Liver (tissue), 9 donors: ENCODE measurements around the gene KCTD16. TPM values are rescaled to one million over a fixed set of nuclear protein-coding genes. Genes with fewer than 3 reads are reported as not detected.

ENCODE experiments used
- DNase-seq: peaks from one replicate; pipeline ENCODE4 v3.0.0-alpha.2; 2017; ENCODE audit warnings: low spot score
- H3K27ac ChIP-seq, 2 donors: one replicate each; pipeline ENCODE4 v1.7.0; 2013; ENCODE audit warnings: inconsistent platforms in 2 of 2, low read length in 2 of 2, control low read depth in 1 of 2, low read depth in 1 of 2, mild to moderate bottlenecking in 1 of 2
- H3K27me3 ChIP-seq, 4 donors: one replicate each; pipeline versions ENCODE4 v1.6.1 to v1.7.0; 2013; ENCODE audit warnings: low read length in 3 of 4, inconsistent platforms in 1 of 4, mild to moderate bottlenecking in 1 of 4, moderate library complexity in 1 of 4; ENCODE audit not compliant: control insufficient read depth in 4 of 4, insufficient read depth in 4 of 4
- H3K36me3 ChIP-seq, 4 donors: one replicate each; pipeline versions ENCODE4 v1.6.1 to v1.7.0; 2013; ENCODE audit warnings: low read length in 3 of 4, mild to moderate bottlenecking in 3 of 4, low read depth in 1 of 4, moderate library complexity in 1 of 4; ENCODE audit not compliant: control insufficient read depth in 4 of 4, insufficient read depth in 3 of 4
- H3K4me1 ChIP-seq, 4 donors: one replicate each; pipeline versions ENCODE4 v1.6.1 to v1.7.0; 2013; ENCODE audit warnings: low read length in 3 of 4, mild to moderate bottlenecking in 3 of 4, moderate library complexity in 1 of 4; ENCODE audit not compliant: control insufficient read depth in 4 of 4, insufficient read depth in 4 of 4
- H3K4me3 ChIP-seq, 3 donors: one replicate each; pipeline versions ENCODE4 v1.6.1 to v1.7.0; 2013; ENCODE audit warnings: low read length in 3 of 3, control low read depth in 1 of 3, low read depth in 1 of 3, mild to moderate bottlenecking in 1 of 3
- H3K9ac ChIP-seq, 2 donors: one replicate each; pipeline ENCODE4 v1.7.0; 2013; ENCODE audit warnings: low read length in 2 of 2, mild to moderate bottlenecking in 2 of 2, moderate library complexity in 2 of 2, control low read depth in 1 of 2, low read depth in 1 of 2
- H3K9me3 ChIP-seq, 4 donors: one replicate each; pipeline versions ENCODE4 v1.6.1 to v1.7.0; 2013; ENCODE audit warnings: low read length in 3 of 4; ENCODE audit not compliant: control insufficient read depth in 4 of 4
- EGR1 ChIP-seq, 2 donors: IDR thresholded peaks; 2 replicates each; pipeline ENCODE4 v1.6.1; 2016 to 2018; ENCODE audit warnings: antibody characterized with exemption in 2 of 2, low read depth in 2 of 2
- FOXA1 ChIP-seq: IDR thresholded peaks from 2 replicates; pipeline ENCODE4 v1.6.1; 2016; ENCODE audit warnings: antibody characterized with exemption
- FOXA2 ChIP-seq: IDR thresholded peaks from 2 replicates; pipeline ENCODE4 v1.6.1; 2016; ENCODE audit warnings: antibody characterized with exemption
- HNF4A ChIP-seq, 2 donors: conservative IDR thresholded peaks; 2 replicates each; pipeline ENCODE4 v1.6.1; 2016; ENCODE audit warnings: antibody characterized with exemption in 2 of 2, mild to moderate bottlenecking in 2 of 2
- HNF4G ChIP-seq: IDR thresholded peaks from 2 replicates; pipeline ENCODE4 v1.6.1; 2016; ENCODE audit warnings: antibody characterized with exemption
- JUND ChIP-seq, 2 donors: IDR thresholded peaks; 2 replicates each; pipeline ENCODE4 v1.6.1; 2016; ENCODE audit warnings: antibody characterized with exemption in 2 of 2
- NR2F2 ChIP-seq: IDR thresholded peaks from 2 replicates; pipeline ENCODE4 v1.6.1; 2016; ENCODE audit warnings: antibody characterized with exemption
- RAD21 ChIP-seq, 2 donors: IDR thresholded peaks; 2 replicates each; pipeline ENCODE4 v1.6.1; 2016; ENCODE audit warnings: antibody characterized with exemption in 2 of 2, mild to moderate bottlenecking in 2 of 2
- RXRA ChIP-seq, 2 donors: IDR thresholded peaks; 2 replicates each; pipeline ENCODE4 v1.6.1; 2017 to 2018; ENCODE audit warnings: antibody characterized with exemption in 2 of 2, mild to moderate bottlenecking in 1 of 2
- SP1 ChIP-seq: IDR thresholded peaks from 2 replicates; pipeline ENCODE4 v1.6.1; 2018; ENCODE audit warnings: antibody characterized with exemption, mild to moderate bottlenecking
- YY1 ChIP-seq: IDR thresholded peaks from 2 replicates; pipeline ENCODE4 v1.6.1; 2016; ENCODE audit warnings: antibody characterized with exemption, mild to moderate bottlenecking
- WGBS: extraction: QIAGEN DNeasy Blood & Tissue Kit; methylation state at CpG from one replicate; pipeline ENCODE4 v1.1.7; 2013; 5-methylcytosine and 5-hydroxymethylcytosine counted together
- polyA plus RNA-seq, 2 donors: library from polyadenylated mRNA; stranded (reverse) in 1 of 2; unstranded in 1 of 2; fragments of 200-250 nt in 1 of 2; fragments of >200 nt in 1 of 2; fragmentation: Nextera tagmentation in 1 of 2; extraction: Ambion mirVana in 1 of 2; gene quantifications; one replicate each; pipeline versions ENCODE4 v1.2.1 to v1.2.3, GENCODE V29; 2013 to 2015
- total RNA-seq, 2 donors: library from RNA; depleted of rRNA; stranded (reverse); fragments of >200 nt; gene quantifications; one replicate each; pipeline ENCODE4 v1.2.3, GENCODE V29; 2014
- TF ChIP-seq, protein P1 (sequence below): fragments of 150-350 bp; IDR thresholded peaks from 2 replicates; pipeline ENCODE4 v1.5.1; 2017; ENCODE audit warnings: improper control_type of control experiment, low read depth, low read length; ENCODE audit not compliant: missing input control
- TF ChIP-seq, protein P2 (sequence below): IDR thresholded peaks from 2 replicates; pipeline ENCODE4 v1.6.1; 2016; ENCODE audit warnings: antibody characterized with exemption
- TF ChIP-seq, protein P3 (sequence below): IDR thresholded peaks from 2 replicates; pipeline ENCODE4 v1.6.1; 2016; ENCODE audit warnings: antibody characterized with exemption
- TF ChIP-seq, protein P4 (sequence below): IDR thresholded peaks from 2 replicates; pipeline ENCODE4 v1.6.1; 2016; ENCODE audit warnings: antibody characterized with exemption, mild to moderate bottlenecking
- TF ChIP-seq, protein P5 (sequence below): IDR thresholded peaks from 2 replicates; pipeline ENCODE4 v1.6.1; 2016; ENCODE audit warnings: antibody characterized with exemption
- donor health status: healthy.
- donor health status: healthy.
- donor health status: healthy.
- donor health status: healthy.
- donor health status: healthy.

The KCTD16 gene
- total and polyA plus RNA-seq, 4 donors = under 0.01 to 0.05 (median 0.01) TPM; not detected in 1

DNA sequence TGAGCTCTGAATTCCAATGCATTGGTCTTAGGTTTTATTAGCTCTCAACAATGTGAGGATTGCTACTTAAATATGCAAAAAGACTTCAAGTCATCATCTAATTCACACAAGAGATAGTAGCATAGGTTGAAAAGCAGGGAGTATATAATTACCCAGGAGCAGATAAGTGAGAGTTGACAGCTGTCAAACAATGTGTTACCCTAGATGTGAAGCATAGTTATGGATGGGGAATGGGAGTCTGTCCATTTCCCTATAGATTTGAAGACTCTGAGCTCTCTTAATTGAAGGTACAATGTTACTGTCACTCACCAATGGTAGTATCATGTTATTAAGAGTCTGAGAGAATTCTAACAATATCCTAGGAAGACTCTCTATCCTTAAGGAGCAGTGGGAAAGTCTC, 160.7 kb downstream of the KCTD16 start:
- Histone ChIP-seq H3K9me3 (no peaks in the 10 kb centered on the region), H3K36me3 (no peaks in the 10 kb centered on the region), H3K9ac (no peak overlapping the region), H3K4me1 (no peaks in the 10 kb centered on the region), H3K27me3 (no peaks in the 10 kb centered on the region), H3K27ac (no peak overlapping the region), H3K4me3 (no peak overlapping the region)
- TF ChIP-seq FOXA1 (no peak), NR2F2 (no peak), HNF4G (no peak), YY1 (no peak), FOXA2 (no peak), SP1 (no peak), JUND (IDR thresholded peaks at IDR 0.05) (no peak), EGR1 (IDR thresholded peaks at IDR 0.05; ENCODE audit: low read depth in 2 of 2) (no peak), RXRA (IDR thresholded peaks at IDR 0.05) (no peak), RAD21 (IDR thresholded peaks at IDR 0.05) (no peak), HNF4A (conservative IDR thresholded peaks at IDR 0.05) (no peak)
- TF ChIP-seq, protein P1, sequence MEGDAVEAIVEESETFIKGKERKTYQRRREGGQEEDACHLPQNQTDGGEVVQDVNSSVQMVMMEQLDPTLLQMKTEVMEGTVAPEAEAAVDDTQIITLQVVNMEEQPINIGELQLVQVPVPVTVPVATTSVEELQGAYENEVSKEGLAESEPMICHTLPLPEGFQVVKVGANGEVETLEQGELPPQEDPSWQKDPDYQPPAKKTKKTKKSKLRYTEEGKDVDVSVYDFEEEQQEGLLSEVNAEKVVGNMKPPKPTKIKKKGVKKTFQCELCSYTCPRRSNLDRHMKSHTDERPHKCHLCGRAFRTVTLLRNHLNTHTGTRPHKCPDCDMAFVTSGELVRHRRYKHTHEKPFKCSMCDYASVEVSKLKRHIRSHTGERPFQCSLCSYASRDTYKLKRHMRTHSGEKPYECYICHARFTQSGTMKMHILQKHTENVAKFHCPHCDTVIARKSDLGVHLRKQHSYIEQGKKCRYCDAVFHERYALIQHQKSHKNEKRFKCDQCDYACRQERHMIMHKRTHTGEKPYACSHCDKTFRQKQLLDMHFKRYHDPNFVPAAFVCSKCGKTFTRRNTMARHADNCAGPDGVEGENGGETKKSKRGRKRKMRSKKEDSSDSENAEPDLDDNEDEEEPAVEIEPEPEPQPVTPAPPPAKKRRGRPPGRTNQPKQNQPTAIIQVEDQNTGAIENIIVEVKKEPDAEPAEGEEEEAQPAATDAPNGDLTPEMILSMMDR = no peak
- TF ChIP-seq, protein P2, sequence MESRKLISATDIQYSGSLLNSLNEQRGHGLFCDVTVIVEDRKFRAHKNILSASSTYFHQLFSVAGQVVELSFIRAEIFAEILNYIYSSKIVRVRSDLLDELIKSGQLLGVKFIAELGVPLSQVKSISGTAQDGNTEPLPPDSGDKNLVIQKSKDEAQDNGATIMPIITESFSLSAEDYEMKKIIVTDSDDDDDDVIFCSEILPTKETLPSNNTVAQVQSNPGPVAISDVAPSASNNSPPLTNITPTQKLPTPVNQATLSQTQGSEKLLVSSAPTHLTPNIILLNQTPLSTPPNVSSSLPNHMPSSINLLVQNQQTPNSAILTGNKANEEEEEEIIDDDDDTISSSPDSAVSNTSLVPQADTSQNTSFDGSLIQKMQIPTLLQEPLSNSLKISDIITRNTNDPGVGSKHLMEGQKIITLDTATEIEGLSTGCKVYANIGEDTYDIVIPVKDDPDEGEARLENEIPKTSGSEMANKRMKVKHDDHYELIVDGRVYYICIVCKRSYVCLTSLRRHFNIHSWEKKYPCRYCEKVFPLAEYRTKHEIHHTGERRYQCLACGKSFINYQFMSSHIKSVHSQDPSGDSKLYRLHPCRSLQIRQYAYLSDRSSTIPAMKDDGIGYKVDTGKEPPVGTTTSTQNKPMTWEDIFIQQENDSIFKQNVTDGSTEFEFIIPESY = no peak
- TF ChIP-seq, protein P3, sequence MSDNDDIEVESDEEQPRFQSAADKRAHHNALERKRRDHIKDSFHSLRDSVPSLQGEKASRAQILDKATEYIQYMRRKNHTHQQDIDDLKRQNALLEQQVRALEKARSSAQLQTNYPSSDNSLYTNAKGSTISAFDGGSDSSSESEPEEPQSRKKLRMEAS = no peak
- TF ChIP-seq, protein P4, sequence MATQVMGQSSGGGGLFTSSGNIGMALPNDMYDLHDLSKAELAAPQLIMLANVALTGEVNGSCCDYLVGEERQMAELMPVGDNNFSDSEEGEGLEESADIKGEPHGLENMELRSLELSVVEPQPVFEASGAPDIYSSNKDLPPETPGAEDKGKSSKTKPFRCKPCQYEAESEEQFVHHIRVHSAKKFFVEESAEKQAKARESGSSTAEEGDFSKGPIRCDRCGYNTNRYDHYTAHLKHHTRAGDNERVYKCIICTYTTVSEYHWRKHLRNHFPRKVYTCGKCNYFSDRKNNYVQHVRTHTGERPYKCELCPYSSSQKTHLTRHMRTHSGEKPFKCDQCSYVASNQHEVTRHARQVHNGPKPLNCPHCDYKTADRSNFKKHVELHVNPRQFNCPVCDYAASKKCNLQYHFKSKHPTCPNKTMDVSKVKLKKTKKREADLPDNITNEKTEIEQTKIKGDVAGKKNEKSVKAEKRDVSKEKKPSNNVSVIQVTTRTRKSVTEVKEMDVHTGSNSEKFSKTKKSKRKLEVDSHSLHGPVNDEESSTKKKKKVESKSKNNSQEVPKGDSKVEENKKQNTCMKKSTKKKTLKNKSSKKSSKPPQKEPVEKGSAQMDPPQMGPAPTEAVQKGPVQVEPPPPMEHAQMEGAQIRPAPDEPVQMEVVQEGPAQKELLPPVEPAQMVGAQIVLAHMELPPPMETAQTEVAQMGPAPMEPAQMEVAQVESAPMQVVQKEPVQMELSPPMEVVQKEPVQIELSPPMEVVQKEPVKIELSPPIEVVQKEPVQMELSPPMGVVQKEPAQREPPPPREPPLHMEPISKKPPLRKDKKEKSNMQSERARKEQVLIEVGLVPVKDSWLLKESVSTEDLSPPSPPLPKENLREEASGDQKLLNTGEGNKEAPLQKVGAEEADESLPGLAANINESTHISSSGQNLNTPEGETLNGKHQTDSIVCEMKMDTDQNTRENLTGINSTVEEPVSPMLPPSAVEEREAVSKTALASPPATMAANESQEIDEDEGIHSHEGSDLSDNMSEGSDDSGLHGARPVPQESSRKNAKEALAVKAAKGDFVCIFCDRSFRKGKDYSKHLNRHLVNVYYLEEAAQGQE = no peak
- TF ChIP-seq, protein P5, sequence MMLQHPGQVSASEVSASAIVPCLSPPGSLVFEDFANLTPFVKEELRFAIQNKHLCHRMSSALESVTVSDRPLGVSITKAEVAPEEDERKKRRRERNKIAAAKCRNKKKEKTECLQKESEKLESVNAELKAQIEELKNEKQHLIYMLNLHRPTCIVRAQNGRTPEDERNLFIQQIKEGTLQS = no peak
- DNase-seq = no peak

DNA sequence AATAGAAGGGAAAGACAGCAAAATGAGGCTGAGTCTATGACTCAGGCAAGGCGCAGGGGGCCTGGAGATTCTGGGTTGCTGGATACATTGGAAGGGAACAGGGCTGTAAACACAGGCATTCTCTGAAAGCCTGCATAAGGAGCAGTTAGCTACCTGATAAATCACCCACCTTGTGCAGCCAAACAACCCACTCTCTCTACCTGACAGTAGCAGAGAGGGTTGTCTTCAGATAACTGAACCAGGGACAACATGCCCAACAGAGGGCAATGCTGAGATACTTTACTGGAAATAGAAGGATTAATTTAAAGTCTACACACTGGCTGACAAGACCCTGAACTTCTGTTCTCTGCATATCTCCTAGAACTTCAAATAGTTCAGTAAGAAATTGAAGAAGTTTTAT, 161.6 kb downstream of the KCTD16 start:
- Histone ChIP-seq H3K27me3 (no peaks in the 10 kb centered on the region), H3K27ac (no peak overlapping the region)
- 94% methylated on average over 1 of the region's 1 CpG for WGBS

More for the DNA sequence above, 161.6 kb downstream of the KCTD16 start:
- no peak overlapping the region for H3K4me3 ChIP-seq
- TF ChIP-seq RAD21 (IDR thresholded peaks at IDR 0.05) (peak; percentile 22 to 58), EGR1 (IDR thresholded peaks at IDR 0.05; ENCODE audit: low read depth in 2 of 2) (no peak), HNF4G (no peak), FOXA1 (no peak)
- TF ChIP-seq, protein P1 = peak; percentile 3
- H3K4me1 ChIP-seq = no peaks in the 10 kb centered on the region
- DNase-seq = no peak
- H3K9ac ChIP-seq = no peak overlapping the region
- no peaks in the 10 kb centered on the region for H3K36me3 ChIP-seq
- H3K9me3 ChIP-seq = no peaks in the 10 kb centered on the region
